Fibroblast of upper back skin (primary cell): ENCODE results near the gene SRGAP1.
"Not testable (repeated sequence)": the region's sequence is repeated elsewhere in the genome, so short reads cannot be mapped to it uniquely, and the experiment has no call there.

ENCODE experiments used
- DNase-seq: peaks from one replicate; pipeline ENCODE4 v3.0.0-alpha.2; 2013

SRGAP1 gene

DNA sequence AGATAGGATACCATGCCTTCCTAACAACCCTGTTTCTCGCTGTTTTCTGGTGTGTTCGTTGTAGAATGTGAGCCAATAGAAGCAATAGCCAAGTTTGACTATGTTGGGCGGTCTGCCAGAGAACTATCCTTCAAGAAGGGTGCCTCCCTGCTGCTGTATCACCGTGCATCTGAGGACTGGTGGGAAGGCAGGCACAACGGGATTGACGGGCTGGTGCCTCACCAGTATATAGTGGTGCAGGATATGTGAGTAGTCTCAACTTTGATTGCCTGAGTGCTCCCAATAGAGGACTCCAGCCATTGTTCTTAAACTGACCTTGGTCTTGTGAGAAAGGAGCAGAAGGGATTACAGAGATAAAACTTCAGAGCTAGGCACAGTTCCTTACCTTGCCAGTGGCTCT lies 281.4 kb downstream of the SRGAP1 start:
- DNase-seq, result no peak

DNA sequence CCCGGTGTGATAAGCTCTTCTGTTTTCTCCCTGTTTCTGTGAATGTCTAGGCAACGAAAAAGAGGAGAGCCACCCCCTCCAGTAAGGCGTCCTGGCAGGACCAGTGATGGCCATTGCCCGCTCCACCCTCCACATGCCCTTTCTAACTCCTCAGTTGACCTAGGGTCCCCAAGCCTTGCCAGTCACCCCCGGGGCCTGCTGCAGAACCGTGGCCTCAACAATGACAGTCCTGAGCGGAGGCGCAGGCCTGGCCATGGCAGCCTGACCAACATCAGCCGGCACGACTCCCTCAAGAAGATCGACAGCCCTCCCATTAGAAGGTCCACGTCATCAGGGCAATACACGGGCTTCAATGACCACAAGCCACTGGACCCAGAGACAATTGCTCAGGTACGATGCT lies 283.3 kb downstream of the SRGAP1 start:
- no peak for DNase-seq

DNA sequence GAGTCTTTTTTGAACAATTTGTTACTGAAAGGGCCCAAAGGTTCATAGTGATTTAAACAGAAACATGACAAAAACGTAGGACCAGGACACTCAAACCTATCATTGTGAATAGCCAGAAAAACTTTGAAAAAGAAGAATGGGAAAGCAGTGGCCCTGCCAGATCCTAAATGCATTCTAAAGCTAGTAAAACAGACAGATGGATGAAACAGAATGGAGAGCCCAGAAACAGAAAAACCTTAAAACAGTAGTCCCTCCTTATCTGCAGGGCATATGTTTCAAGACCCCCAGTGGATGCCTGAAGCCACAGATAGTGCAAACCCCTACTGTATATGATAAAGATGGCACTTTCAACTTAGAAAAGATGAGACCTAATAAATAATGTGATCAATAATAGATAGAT lies 283.9 kb downstream of the SRGAP1 start:
- no peak for DNase-seq

DNA sequence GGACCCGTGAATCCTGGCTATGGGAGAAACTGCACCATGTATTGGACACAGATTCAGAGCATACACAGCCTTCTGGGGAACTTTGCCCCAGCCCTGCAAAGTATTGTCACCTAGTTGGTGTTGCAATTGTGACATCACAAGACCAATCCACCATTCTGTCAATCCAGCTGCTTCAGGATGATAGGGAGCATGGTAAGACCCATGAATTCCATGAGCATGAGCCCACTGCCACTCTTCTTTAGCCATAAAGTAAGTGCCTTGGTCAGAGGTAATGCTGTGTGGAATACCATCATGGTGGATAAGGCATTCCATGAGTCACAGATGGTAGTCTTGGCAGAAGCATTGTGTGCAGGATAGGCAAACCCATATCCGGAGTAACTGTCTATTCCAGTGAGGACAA lies 286.0 kb downstream of the SRGAP1 start:
- not testable (repeated sequence) for DNase-seq

DNA sequence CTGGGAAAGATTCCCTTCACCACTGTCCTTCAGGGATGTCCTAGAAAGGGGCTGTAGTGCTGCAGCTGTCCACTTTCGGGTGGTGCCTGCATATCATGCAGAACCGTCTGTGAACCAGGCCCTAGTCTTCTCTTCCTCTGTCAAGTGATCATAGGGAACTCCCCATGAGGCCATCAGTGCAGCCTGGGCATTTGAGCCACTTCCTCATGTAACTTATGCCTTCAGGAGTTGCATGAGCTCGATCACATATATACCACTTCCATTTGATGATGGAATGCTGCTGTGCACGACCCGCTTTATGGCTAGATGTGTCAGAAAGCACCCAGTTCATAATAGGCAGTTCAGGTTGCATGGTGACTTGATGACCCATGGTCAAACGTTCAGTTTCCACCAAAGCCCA lies 287.0 kb downstream of the SRGAP1 start:
- not testable (repeated sequence) for DNase-seq

DNA sequence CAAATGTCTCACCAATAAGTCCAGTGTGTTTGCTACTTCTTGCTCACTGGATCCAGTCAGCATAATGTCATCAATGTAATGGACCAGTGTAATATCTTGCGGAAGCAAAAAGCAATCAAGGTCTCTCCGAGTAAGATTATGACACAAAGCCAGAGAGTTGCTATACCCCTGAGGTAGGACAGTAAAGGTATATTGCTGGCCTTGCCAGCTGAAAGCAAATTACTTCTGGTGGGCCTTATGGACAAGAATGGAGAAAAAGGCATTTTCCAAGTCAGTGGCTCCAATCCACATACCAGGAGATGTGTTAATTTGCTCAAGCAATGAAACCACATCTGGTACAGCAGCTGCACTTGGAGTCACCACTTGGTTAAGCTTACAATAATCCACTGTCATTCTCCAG lies 288.2 kb downstream of the SRGAP1 start:
- not testable (repeated sequence) for DNase-seq

DNA sequence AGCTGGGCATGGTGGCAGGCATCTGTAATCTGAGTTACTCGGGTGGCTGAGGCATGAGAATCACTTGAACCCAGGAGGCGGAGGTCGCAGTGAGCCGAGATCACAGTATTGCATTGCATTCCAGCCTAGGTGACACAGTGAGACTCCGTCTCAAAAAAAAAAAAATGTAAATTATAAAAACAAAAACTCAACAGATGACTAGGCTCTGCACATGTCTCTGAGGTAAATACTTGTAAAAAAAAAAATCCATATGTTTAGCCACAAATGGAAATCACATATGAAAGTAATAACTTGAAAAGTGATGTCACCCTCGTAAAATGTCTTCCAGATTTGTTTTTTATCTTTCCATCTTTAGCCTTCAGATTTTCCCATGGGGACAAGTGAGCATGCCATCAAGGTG lies 292.6 kb downstream of the SRGAP1 start:
- DNase-seq, result peak; percentile 67

DNA sequence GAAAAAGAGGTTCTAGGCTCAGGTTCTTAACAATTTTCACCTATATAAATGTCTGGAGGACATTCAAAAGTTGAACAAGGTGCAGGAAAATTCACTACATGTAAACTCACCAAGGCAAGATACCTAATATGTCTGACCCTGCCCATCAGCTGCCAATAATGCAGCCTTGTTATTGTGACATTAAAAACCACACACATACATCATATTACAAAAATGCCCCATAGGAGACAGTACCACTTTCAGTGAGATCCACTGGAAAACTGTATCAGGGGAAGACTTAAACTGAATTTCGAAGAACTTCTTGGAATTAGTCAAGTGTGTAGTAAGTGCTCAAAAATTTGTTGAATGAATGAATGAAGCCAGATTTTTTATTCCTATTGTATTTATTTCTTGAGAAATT lies 294.5 kb downstream of the SRGAP1 start:
- no peak for DNase-seq

DNA sequence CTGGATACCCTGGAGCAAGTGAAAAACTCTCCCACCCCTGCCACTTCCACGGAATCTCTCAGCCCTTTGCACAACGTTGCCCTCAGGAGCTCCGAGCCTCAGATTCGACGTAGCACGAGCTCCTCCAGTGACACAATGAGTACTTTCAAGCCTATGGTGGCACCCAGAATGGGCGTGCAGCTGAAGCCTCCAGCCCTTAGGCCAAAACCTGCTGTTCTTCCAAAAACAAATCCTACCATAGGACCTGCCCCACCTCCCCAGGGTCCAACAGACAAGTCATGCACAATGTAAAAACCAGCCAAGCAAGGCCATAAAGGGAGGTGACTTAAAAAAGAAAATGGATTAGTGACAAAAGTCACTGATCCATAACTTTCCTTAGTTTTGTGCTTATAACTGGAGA lies 297.9 kb downstream of the SRGAP1 start:
- no peak for DNase-seq

DNA sequence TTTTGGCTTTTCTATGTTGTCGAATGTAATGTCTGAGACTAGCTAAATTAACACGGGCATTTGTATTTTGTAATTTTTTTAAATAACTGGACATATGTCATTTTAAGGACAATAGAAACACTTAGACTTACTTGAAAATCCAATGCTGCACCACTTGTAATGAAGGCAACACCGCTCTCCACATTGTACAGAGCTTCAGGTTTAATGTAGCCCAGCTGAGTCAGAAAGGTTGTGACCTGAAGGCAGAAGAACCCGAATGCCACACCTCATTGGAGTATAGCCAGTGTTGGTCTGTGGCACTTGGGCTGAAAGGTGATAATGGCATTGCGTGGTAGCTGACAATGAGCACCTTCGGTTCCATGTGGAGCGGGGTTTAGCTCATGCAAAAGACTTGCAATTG lies 298.3 kb downstream of the SRGAP1 start:
- no peak for DNase-seq

DNA sequence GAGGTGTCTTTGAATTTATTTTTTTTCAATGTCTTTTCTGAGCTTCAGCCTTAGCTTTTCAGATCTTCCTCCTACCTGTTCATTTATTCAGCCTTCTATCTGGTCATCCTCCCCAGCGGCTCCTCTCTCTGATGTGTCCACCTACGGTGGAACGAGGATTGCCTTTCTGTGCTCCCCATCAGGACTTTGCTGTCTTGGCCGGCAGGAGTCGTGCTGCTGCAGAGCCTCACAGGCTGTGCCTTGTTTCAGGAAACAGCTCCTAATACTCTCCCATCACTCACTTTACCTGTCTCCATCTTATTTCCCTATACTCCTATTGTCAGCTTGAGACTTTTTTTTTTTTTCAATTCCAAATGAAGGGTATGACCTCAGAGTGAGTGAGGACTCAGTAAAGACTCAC lies 300.7 kb downstream of the SRGAP1 start:
- no peak for DNase-seq

DNA sequence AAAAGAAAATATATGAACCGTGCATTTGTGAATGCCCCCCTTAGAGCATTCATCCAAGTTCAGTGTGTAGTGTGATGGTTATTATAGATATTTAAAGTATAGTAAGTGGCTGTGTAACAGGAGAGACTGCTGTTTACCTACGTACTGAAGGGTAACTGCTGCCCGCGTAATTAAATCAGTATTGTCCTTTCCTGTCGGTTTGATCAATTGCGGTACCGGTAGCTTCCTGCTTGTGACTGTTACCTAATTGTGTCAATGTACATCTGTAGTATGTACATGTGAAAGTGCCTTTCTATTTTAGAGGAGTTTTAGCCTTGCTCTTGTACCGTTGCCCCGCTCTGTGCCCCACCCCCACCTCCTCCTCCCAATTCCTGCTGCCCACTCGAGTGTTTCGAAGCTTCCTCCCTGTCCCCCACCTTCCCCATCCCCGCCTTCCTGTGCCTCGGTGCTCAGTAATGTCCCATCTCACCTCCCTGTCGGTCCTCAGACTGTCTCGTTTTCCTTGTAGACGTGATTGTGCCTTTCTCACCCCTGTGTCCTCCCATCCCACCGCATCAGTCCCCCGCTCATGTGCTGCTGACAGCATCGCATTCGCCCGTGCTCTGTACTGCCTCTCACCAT lies 302.6 kb downstream of the SRGAP1 start:
- DNase-seq, result no peak

DNA sequence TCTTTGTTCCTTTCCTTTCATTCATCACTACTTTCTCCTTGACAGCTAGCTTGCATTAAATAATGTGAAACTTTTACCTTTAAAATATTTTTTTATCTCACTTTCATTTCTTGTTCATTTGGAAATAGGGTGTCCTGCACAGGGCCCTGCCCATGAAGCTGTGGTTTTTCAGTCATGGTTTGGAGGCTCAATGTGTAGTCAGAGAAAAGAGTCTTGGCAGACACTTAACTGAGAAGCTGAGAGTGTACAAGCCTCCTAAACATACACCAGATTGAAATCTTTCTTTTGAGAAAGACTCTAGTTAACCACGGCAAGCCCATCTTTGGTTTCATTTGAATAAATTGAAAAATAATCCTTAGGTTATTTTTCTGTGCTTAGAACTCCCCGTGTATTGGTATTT lies 303.4 kb downstream of the SRGAP1 start:
- no peak for DNase-seq

DNA sequence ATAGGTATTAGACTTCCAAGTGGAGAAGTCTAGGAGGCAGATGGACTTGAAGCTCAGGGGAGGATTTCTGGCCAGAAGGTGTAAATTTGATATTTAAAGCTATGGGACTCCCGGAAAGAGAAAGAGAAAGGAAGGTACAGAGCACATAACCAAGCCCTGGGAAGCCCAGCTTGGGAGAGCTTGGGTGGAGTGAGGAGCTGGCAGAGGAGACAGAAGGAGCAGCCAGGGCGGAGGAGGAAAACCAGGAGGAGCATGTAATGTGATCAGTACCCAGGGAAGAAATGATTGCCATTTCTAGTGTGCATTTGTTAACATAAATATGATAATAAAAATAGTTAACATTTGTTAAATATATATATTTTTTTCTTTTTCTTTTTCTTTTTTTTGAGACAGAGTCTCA lies 310.2 kb downstream of the SRGAP1 start:
- DNase-seq, result no peak

DNA sequence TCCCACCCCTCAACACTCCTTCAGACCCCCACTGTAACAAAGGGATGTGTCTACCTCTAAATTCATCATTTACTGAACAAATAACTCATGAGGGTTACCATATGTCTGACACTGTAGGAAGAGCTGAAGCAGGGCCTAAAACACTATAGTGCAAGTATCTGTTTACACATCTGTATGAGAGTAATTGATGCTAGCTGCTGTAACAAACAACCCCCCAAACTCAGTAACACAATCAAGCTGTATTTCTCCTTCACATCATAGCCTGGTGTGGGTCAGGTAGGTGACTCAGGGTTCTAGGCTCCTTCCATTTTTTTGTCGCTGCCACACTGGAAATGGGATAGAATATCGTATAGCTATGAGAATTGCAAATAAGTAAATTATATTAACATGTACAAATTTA lies 312.6 kb downstream of the SRGAP1 start:
- no peak for DNase-seq

DNA sequence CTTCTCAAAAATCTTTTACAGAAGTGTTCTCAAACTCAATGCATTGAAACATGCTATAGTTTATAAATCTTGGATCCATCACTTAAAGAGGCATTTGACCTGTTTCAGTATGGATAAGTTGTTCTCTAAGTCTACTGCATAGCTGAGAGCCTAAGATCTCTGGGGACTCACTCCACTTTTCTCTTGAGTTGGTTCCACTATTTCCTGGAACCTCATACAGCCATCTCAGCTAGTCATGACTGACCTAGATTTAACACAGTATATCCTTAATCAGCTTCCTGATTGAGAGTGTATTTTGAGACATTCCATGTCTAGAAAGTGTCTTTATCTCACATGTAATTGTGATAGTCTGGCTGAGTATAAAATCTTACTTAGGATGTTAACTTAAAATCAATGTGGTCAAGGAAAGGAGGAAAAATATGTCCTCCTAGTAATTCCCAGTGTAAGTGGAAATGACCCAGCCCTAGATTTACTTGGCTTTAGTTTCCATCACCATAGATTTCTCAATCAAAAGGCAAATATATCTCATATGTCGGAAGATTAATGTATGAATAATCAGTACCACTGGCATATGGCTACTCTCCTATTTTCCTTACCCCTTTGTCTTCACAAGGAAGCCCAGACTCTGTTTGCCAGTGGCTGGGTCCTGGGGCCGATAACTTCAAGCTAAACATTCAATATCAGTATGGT lies 315.7 kb downstream of the SRGAP1 start:
- peak; percentile 69 for DNase-seq

DNA sequence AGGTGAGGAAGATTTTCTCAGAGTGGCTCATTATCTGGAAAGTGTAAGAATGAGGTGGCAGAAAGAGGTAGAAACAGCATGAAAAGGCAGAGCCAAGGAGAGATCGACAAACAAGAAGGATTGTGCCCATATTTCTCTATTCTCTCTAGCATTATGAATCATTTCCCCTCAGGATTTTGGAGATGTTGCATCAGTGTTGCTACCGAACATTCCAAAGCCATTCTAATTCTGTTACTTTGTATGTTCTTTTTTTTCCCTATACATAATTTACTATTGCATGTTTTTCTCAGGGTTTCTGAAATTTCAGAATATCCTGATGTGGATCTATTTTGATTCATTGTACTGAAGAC lies 316.2 kb downstream of the SRGAP1 start:
- peak; percentile 92 for DNase-seq

DNA sequence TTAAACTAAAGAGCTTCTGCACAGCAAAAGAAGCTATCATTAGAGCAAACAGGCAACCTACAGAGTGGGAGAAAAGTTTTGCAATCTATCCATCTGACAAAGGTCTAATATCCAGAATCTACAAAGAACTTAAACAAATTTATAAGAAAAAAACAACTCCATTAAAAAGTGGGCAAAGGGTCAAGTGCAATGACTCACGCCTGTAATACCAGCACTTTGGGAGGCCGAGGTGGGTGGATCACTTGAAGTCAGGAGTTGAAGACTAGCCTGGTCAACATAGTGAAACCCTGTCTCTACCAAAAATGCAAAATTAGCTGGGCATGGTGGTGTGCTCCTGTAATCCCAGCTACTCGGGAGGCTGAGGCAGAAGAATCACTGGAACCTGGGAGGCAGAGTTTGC lies 322.1 kb downstream of the SRGAP1 start:
- not testable (repeated sequence) for DNase-seq

DNA sequence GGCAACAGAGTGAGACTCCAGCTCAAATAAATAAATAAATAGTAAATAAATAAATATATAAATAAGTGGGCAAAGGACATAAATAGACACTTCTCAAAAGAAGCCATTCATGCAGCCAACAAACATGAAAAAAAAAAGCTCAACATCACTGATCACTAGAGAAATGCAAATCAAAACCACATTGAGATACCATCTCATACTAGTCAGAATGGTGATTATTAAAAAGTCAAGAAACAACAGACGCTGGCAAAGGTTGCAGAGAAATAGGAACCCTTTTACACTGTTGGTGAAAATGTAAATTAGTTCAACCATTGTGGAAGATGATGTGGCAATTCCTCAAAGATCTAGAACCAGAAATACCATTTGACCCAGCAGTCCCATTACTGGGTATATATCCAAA lies 322.5 kb downstream of the SRGAP1 start:
- DNase-seq, result peak; percentile 47

DNA sequence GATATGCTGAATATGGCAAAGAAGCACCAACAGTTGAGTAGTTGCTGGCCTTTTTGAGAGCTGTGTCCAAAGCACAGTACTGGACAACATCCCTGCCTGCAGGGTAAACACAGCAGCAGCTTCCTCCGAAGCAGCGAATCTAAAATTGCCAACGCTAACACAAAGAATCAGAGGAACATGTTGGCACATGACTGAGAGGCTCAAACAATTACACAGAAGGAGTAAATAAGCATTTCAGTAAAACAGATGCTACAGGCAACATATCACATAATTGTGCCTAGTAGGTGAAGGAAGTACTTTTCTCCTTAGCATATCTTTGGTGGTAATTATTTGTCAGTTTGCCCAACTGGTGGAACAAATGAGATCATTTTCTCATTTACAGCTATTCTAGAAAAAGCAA lies 325.5 kb downstream of the SRGAP1 start:
- DNase-seq, result no peak

DNA sequence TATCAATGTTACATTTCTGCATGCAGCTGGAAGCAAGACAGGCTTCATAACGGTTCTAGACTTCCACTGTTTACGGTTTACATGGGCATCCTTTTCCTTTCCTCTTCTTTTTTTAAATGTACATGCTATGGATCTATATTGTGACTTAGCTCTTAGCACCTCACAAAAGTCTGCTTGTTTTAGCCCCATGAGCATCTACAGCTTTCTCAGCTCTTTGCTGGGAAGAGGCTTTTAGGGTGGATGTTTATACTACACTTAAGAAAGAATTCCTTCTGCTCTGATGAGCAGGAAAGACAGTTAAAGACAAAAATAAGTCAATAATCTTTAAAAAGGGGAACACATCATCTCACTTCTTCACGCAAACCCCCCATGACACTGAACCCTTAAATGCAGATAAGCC lies 326.2 kb downstream of the SRGAP1 start:
- no peak for DNase-seq

DNA sequence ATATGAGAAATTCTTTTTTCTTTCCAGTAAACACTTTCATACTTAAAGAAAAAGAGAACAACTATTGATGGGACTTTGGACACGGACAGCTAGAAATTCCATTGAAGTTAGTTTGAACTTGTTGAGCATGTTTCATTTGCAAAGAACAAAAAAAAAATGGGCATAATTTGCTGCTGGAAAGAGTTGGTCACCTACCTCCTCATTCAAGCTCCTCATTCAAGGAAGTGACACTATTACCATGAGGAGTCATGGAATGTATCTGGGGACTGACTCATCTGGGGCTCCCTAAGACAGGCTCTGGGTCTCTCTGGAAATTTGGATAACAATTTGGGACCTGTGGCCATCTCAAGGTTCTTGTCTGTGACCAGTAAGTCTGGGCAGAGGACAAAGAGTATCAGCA lies 327.2 kb downstream of the SRGAP1 start:
- peak; percentile 69 for DNase-seq

DNA sequence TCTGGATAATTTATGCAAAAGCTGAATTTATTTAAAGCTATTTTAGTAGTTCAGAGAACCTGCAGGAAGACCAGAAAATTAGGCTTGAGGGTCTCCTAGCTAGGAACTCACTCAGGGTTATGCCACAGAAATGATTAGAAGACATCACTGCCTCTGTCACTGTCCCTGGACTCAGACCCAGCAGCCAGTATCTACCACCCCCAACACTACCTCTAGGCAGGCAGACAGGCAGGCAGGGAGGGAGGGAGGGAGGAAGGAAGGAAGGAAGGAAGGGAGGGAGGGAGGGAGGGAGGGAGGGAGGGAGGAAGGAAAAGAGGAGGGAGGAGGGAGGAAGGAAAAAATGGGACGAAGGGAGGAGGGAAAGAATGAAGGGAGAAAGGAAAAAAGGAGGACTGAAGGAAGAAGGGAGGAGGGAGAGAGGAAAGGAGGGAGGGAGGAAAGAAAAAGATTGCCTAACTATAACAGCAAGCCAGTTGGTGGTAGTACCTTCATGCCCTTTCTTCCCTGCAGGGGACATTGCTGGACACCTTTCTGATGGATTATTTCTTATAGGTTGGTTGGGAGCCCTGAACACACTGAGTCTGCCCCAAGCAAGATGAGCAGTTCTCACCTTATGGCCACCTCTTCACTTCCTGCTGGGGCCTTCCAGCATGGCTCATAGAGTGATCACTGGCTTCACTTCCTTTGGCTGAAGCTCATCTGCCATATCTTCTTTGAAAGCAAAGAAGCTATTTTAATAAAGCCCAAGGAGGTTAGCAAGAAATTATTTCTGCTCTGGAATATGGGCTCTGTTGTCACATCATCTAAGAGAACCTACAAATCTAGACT lies 327.9 kb downstream of the SRGAP1 start:
- DNase-seq, result no peak

DNA sequence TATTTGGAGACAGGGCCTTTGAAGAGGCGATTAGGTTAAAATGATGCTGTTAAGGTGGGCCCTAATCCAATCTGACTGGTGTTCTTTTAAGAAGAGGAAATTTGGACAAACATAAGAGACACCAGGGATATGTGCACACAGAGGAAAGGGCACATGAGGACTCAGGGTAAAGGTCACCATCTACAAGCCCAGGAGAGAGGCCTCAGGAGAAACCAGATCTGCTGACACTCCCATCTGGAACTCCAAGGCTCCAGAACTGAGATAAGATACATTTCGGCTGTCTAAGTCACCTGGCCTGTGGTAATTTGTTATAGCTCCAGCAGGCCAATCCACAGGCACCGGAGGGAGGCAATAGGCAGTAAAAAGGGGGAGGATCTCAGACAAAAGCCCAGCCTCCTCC lies 329.0 kb downstream of the SRGAP1 start:
- no peak for DNase-seq
